Inflammatory macrophage treated with lipopolysaccharide for 1 hour (primary cell): ENCODE measurements around the gene ANKRD40.

Experiments
- DNase-seq, 2 donors: peaks; one replicate each; pipeline ENCODE4 v3.0.0-alpha.2; 2020 to 2022

ANKRD40 gene

GRCh38 chr17:50667259-50668024 lies 40.3 kb downstream of the ANKRD40 start:
- no peak for DNase-seq

GRCh38 chr17:50666316-50666715 lies 41.4 kb downstream of the ANKRD40 start:
- DNase-seq: no peak

GRCh38 chr17:50665838-50666237 lies 41.9 kb downstream of the ANKRD40 start:
- DNase-seq: no peak

- DNase-seq: no peak
Observed at GRCh38 chr17:50664788-50665458, 42.8 kb downstream of the ANKRD40 start.

GRCh38 chr17:50663812-50664374 lies 43.8 kb downstream of the ANKRD40 start:
- no peak for DNase-seq

GRCh38 chr17:50662632-50663225 lies 45.0 kb downstream of the ANKRD40 start:
- DNase-seq: no peak

- DNase-seq: peak; percentile 71 to 82
Observed at GRCh38 chr17:50661795-50662391, 45.8 kb downstream of the ANKRD40 start.

GRCh38 chr17:50661348-50661747 lies 46.4 kb downstream of the ANKRD40 start:
- DNase-seq: no peak

GRCh38 chr17:50660887-50661345 lies 46.8 kb downstream of the ANKRD40 start:
- DNase-seq: peak in 1 of 2 donors; percentile 14

GRCh38 chr17:50660042-50660886 lies 47.5 kb downstream of the ANKRD40 start:
- peak in 1 of 2 donors; percentile 37 for DNase-seq

- no peak for DNase-seq
Observed at GRCh38 chr17:50659179-50659578, 48.5 kb downstream of the ANKRD40 start.

- DNase-seq: no peak
Observed at GRCh38 chr17:50658616-50659015, 49.1 kb downstream of the ANKRD40 start.

- DNase-seq: no peak
Observed at GRCh38 chr17:50657627-50658026, 50.1 kb downstream of the ANKRD40 start.

GRCh38 chr17:50657054-50657453 lies 50.7 kb downstream of the ANKRD40 start:
- DNase-seq: no peak

GRCh38 chr17:50656509-50656908 lies 51.2 kb downstream of the ANKRD40 start:
- no peak for DNase-seq

- no peak for DNase-seq
Observed at GRCh38 chr17:50653738-50654137, 54.0 kb downstream of the ANKRD40 start.

GRCh38 chr17:50651661-50652060 lies 56.1 kb downstream of the ANKRD40 start:
- no peak for DNase-seq

- no peak for DNase-seq
Observed at GRCh38 chr17:50649042-50649908, 58.4 kb downstream of the ANKRD40 start.

GRCh38 chr17:50647187-50647586 lies 60.5 kb downstream of the ANKRD40 start:
- no peak for DNase-seq

GRCh38 chr17:50645748-50646682 lies 61.7 kb downstream of the ANKRD40 start:
- no peak for DNase-seq
